GM12878 (cell line): ENCODE results near the gene RAB3GAP1. TPM values are rescaled to one million over a fixed set of nuclear protein-coding genes. Genes with fewer than 3 reads are reported as not detected.

Experiments
- ATF2 ChIP-seq: IDR thresholded peaks from 2 replicates; pipeline ENCODE4 v1.6.1; 2012; ENCODE audit warnings: low read length, inconsistent platforms
- CBFB ChIP-seq: IDR thresholded peaks from 2 replicates; pipeline ENCODE4 v1.6.1; 2016; ENCODE audit warnings: antibody characterized with exemption, low read depth
- CHD1 ChIP-seq: IDR thresholded peaks from 2 replicates; pipeline ENCODE4 v1.6.1; 2012; ENCODE audit warnings: low read depth, low read length, improper control_type of control experiment
- ESRRA ChIP-seq: IDR thresholded peaks from 2 replicates; pipeline ENCODE4 v1.6.1; 2012; ENCODE audit warnings: mild to moderate bottlenecking, low read length, improper control_type of control experiment
- MLLT1 ChIP-seq: fragments of 450-650 bp; IDR thresholded peaks from 2 replicates; pipeline ENCODE4 v1.6.1; 2016; ENCODE audit warnings: mild to moderate bottlenecking
- NFYB ChIP-seq: IDR thresholded peaks from 2 replicates; pipeline ENCODE4 v1.6.1; 2011; ENCODE audit warnings: low read depth, mild to moderate bottlenecking, low read length, improper control_type of control experiment, moderate library complexity; ENCODE audit not compliant: insufficient read depth
- PAX5 ChIP-seq: IDR thresholded peaks from 2 replicates; pipeline ENCODE4 v1.6.1; 2011; ENCODE audit warnings: low read depth, low read length, borderline replicate concordance
- PBX3 ChIP-seq: IDR thresholded peaks from 2 replicates; pipeline ENCODE4 v1.6.1; 2011; ENCODE audit warnings: mild to moderate bottlenecking, low read depth, low read length, moderate library complexity; ENCODE audit not compliant: insufficient replicate concordance
- RB1 ChIP-seq: fragments of 450-650 bp; formaldehyde crosslinking; IDR thresholded peaks from 2 replicates; pipeline ENCODE4 v1.6.1; 2017; ENCODE audit warnings: mild to moderate bottlenecking, borderline replicate concordance
- SMAD1 ChIP-seq: fragments of 450-650 bp; IDR thresholded peaks from 2 replicates; pipeline ENCODE4 v1.6.1; 2018; ENCODE audit warnings: mild to moderate bottlenecking, low read depth; ENCODE audit not compliant: partially characterized antibody
- ZNF384 ChIP-seq: IDR thresholded peaks from 2 replicates; pipeline ENCODE4 v1.6.1; 2012; ENCODE audit warnings: low read depth, mild to moderate bottlenecking, low read length, improper control_type of control experiment, borderline replicate concordance
- polyA plus RNA-seq, 11 experiments: library from polyadenylated mRNA; depleted of rRNA in 4 of 11; unstranded in 6 of 11; stranded (reverse) in 5 of 11; fragments of >200 nt; fragmentation: Nextera tagmentation in 4 of 11; fragmentation: Illumina TruSeq in 1 of 11; extraction: Ambion mirVana in 4 of 11; extraction: Trizol in 1 of 11; gene quantifications; 1 replicate in 1 of 11; 2 replicates in 10 of 11; pipeline versions ENCODE4 v1.2.1 to v1.2.3, GENCODE V29; 2011 to 2016; ENCODE audit warnings: inconsistent platforms in 2 of 11, missing spikeins in 2 of 11, low read depth in 1 of 11
- total RNA-seq, 4 experiments: library from RNA; depleted of rRNA in 3 of 4; stranded (reverse); fragments of >200 nt in 3 of 4; fragmentation: Illumina TruSeq in 1 of 4; extraction: Trizol in 1 of 4; gene quantifications; 2 replicates each; pipeline versions ENCODE4 v1.2.1 to v1.2.3, GENCODE V29; 2013 to 2021
- TF ChIP-seq, protein P1 (sequence below): IDR thresholded peaks from 2 replicates; pipeline ENCODE4 v1.6.1; 2012; ENCODE audit warnings: low read depth, low read length, improper control_type of control experiment

Gene RAB3GAP1
- total and polyA plus RNA-seq, 10 of the 15 experiments (the other 5 are each of a cell fraction or from before 2014, with no cell fraction given) = 13.7 to 36.9 (median 21.0) TPM

DNA sequence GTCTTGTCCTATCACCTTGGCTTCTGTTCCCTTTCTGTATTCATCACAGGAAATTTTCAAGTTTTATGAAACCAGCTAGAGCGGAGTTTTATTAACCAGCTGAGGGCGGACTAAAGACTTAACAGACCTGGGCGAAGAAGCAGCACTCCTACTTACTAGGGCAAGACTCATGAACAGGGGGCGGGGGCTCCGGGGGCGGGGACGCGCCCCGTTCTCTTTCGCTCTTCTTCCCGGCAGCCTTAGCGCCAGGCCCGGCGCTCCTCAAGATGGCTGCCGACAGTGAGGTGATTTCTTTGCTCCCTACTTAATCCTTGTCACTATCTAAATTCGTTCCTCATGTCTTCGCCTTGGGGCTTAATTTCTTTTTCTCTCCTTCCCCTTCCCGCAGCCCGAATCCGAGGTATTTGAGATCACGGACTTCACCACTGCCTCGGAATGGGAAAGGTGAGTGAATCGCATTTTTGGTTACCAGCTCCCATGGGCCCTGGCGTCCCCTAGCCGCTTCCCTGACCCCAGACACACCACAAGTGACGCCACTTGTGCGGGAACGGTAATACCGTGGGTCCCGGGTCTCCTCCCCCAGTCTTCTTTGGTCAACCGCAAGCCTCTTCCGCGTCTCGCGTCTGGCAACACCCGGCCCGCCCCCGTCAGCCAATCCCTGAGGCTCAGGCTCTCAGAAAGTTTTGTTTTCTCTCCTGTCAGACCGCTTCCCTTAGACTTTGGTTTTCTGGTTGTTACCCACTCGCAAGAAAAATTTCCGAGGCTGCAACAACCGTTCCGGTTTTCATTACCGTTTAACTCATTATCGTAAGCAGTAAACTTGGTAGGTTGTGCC lies at the start of gene RAB3GAP1 (continued):
- TF ChIP-seq PAX5 (peak; percentile 69; the same call in 1 of the 2 replicates), CHD1 (0 out of 2 replicates have a peak, but pooled peaks have one; percentile 41), CBFB (peak; percentile 93), NFYB (peak; percentile 19; the same call in 1 of the 2 replicates), MLLT1 (peak; percentile 95), SMAD1 (peak; percentile 58), RB1 (peak; percentile 76; the same call in 1 of the 2 replicates), ZNF384 (no peak), PBX3 (no peak), ATF2 (peak; percentile 57; the same call in 1 of the 2 replicates), ESRRA (no peak)
- TF ChIP-seq, protein P1, sequence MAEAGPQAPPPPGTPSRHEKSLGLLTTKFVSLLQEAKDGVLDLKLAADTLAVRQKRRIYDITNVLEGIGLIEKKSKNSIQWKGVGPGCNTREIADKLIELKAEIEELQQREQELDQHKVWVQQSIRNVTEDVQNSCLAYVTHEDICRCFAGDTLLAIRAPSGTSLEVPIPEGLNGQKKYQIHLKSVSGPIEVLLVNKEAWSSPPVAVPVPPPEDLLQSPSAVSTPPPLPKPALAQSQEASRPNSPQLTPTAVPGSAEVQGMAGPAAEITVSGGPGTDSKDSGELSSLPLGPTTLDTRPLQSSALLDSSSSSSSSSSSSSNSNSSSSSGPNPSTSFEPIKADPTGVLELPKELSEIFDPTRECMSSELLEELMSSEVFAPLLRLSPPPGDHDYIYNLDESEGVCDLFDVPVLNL = no peak
- TF ChIP-seq, all 136 proteins: peak for 70
